GM19193 (cell line): ENCODE data around the gene TWIST2.

Experiments
- POLR2A ChIP-seq: IDR thresholded peaks from 4 replicates; pipeline ENCODE4 v1.6.1; 2011; ENCODE audit not compliant: insufficient read depth, insufficient read length; ENCODE audit errors: extremely low read depth

TWIST2 gene

DNA sequence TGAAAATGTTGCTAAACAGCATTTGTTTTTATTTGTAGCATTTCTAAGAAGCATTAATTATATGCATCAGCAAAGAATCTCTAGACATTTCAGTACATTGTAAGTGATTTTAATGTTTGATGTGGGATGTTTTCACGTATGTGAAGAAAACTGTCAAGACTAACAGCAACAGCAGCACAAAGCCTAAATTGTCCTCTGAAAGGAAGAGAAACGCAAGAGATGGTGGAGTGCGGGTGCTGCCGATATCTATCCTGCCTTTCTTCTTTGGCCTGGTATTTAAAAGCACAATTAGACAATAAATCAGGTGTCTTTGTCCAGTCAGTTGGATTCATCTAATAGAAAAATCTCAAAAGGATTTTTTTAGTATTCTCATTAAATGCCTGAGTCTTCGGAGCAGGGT, 3.1 kb downstream of the TWIST2 start:
- TF ChIP-seq POLR2A, result no peak

GRCh38 chr2:238851761-238852160, 3.9 kb downstream of the TWIST2 start:
- TF ChIP-seq POLR2A, result no peak

DNA sequence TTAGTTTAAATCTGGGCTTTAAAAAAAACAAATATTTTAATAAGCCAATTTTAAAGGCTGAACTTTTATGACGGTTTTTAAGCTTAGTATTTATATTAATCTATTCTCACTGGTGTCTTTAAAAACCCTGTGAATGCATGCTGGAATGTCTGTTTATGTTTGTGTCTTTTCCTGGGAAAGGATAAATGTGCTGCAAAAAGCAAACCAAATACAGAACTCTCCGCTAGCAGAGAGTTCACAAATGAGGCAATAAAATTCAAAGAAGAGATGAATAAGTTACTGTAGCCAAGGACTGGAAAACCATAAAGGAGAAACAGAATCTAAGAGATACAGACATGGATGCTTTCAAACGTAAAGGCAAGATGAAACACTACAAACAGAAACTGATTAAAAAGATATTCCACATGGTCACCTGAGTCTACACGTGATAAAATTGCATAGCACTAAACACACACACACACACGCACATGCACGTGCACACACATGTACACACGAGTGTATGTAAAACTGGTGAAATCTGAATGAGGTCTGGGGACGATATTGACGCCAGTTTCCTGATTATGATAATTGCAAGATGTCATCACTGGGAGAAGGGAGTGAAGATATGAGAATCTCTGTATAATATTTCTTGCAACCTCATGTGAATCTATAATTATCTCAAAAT, 4.5 kb downstream of the TWIST2 start:
- no peak for TF ChIP-seq POLR2A

- TF ChIP-seq POLR2A, result no peak
These were observed 5.3 kb downstream of the TWIST2 start for GRCh38 chr2:238853218-238853617.

DNA sequence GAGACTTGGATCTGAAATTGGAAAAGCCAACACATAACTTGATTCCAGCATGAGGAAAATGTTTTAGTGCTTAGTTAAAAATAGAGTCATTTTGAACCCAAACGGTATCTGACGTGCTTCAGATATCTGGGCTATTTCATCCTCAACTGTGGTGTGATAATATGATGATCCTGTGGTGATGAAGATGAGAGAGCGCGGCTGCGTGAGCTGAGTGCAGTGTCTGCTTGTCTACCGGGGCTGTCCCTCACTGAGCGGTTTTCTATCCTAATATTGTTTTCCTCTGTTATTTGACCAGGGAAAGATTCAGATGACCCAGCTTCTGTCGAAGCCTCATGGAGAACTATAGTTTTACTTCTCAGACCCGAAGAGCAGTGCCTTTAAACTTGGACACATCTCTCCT, 5.8 kb downstream of the TWIST2 start:
- TF ChIP-seq POLR2A, result no peak

- TF ChIP-seq POLR2A, result no peak
These were observed 6.4 kb downstream of the TWIST2 start for GRCh38 chr2:238854246-238854645.

GRCh38 chr2:238854699-238855229, 6.9 kb downstream of the TWIST2 start:
- TF ChIP-seq POLR2A, result no peak

GRCh38 chr2:238855299-238855698, 7.4 kb downstream of the TWIST2 start:
- TF ChIP-seq POLR2A, result no peak

- no peak for TF ChIP-seq POLR2A
These were observed 8.2 kb downstream of the TWIST2 start for GRCh38 chr2:238855891-238856580.

GRCh38 chr2:238856713-238857567, 9.1 kb downstream of the TWIST2 start:
- TF ChIP-seq POLR2A, result no peak

- TF ChIP-seq POLR2A, result no peak
These were observed 10.1 kb downstream of the TWIST2 start for GRCh38 chr2:238857959-238858358.

DNA sequence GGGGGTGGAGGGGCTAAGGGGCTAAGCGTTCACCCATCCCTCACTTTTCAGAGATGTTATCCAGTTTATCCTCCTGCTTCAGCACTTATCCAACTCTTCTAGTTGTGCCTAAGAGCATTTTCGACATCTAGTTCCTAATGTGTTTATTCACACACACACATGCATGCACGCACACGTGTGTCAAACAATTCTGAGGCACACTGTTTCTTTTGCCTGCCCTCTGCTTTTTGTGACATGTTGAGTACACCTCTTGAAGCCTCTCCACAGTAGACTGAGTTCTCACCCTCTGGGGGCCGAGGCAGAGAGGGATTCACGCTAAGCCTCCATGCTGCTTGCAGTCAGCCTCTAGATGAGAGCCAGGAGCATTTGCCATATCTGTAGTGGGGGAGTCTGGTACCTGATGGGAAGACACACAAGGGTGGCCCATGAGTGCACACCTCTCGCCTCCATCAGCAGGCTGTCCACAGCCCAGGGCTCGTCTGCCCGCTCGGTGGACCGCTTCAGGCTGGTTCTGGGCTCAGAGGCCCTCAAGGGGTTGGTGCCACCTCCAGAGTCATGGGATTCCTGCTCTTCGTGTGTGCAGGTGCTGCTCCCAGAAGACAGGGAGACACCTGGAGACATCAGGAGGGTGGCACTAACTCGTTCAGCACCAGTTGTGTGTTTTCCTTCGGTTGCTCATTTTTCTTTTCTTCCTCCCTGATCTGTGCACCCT, 11.9 kb downstream of the TWIST2 start:
- TF ChIP-seq POLR2A, result no peak

- TF ChIP-seq POLR2A, result no peak
These were observed 13.3 kb downstream of the TWIST2 start for GRCh38 chr2:238861013-238861730.

DNA sequence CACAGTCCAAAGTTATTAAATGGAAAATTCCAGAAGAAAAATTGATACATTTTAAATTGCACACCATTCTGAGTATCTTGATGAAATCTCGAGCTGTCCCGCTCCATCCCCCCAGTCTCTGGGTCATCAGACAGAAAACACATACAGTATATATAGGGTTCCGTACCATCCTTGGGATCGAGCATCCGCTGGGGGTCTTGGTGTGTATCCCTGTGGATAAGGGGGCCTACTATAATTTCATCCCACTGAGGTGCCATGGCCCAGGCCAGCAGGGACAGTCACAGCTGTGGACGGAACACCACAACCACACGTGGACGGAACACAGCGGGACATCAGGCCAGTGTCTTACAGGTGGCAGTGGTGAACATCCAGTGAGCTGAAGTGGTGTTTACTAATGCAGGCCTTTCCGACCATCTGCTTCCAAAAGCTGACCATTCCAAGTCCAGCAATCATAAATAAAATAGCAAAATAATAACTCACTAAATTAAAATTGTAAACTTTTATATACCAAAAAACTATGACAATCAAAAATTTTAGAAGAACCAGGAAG, 14.0 kb downstream of the TWIST2 start:
- TF ChIP-seq POLR2A, result no peak
